Natural killer cell (primary cell): ENCODE results near the gene TMEM200B. TPM values are rescaled to one million over a fixed set of nuclear protein-coding genes. Genes with fewer than 3 reads are reported as not detected.

Source experiments
- ATAC-seq, 3 donors: fragments of 150-1000 bp in 2 of 3; fragments of 200-7000 bp in 1 of 3; cut with Tn5 transposase; 1 replicate in 1 of 3; 2 replicates in 2 of 3; pipeline ENCODE4 v1.10.0; 2021; ENCODE audit warnings: mild to moderate bottlenecking in 2 of 3, moderate library complexity in 2 of 3
- DNase-seq, 2 donors: peaks; one replicate each; pipeline versions ENCODE4 v3.0.0 to v3.0.0-alpha.2; 2013 to 2021; ENCODE audit warnings: mixed read lengths in 1 of 2
- H3K27ac ChIP-seq: one replicate; pipeline ENCODE4 v1.5.1; 2013; ENCODE audit warnings: mild to moderate bottlenecking, low read length
- H3K27me3 ChIP-seq: one replicate; pipeline ENCODE4 v1.6.1; 2013; ENCODE audit warnings: low read length; ENCODE audit not compliant: control insufficient read depth, insufficient read depth
- H3K36me3 ChIP-seq: one replicate; pipeline ENCODE4 v1.6.1; 2013; ENCODE audit warnings: low read length; ENCODE audit not compliant: control insufficient read depth, insufficient read depth
- H3K4me1 ChIP-seq: one replicate; pipeline ENCODE4 v1.6.1; 2013; ENCODE audit warnings: low read length; ENCODE audit not compliant: control insufficient read depth, insufficient read depth
- H3K4me3 ChIP-seq: one replicate; pipeline ENCODE4 v1.5.1; 2013; ENCODE audit warnings: low read length
- H3K9me3 ChIP-seq: one replicate; pipeline ENCODE4 v1.6.1; 2013; ENCODE audit warnings: low read length; ENCODE audit not compliant: control insufficient read depth, insufficient read depth
- H3K27ac Mint-ChIP-seq, 2 donors: one replicate each; pipeline ENCODE4 v1.8.0; 2022; ENCODE audit warnings: mild to moderate bottlenecking in 2 of 2, mixed read lengths in 2 of 2, moderate library complexity in 1 of 2
- H3K27me3 Mint-ChIP-seq, 2 donors: one replicate each; pipeline ENCODE4 v1.8.0; 2022; ENCODE audit warnings: low read depth in 2 of 2, mixed read lengths in 2 of 2
- H3K36me3 Mint-ChIP-seq: one replicate; pipeline ENCODE4 v1.8.0; 2022; ENCODE audit warnings: mixed read lengths
- H3K4me1 Mint-ChIP-seq, 2 donors: one replicate each; pipeline ENCODE4 v1.8.0; 2022; ENCODE audit warnings: mixed read lengths in 2 of 2
- H3K4me3 Mint-ChIP-seq: one replicate; pipeline ENCODE4 v1.8.0; 2022; ENCODE audit warnings: mild to moderate bottlenecking, moderate library complexity, mixed read lengths
- H3K9me3 Mint-ChIP-seq, 2 donors: one replicate each; pipeline ENCODE4 v1.8.0; 2022; ENCODE audit warnings: mixed read lengths in 2 of 2
- WGBS: methylation state at CpG from one replicate; pipeline ENCODE4 v1.1.7; 2013; ENCODE audit warnings: missing lambda C conversion rate; ENCODE audit not compliant: insufficient coverage; 5-methylcytosine and 5-hydroxymethylcytosine counted together
- intact Hi-C: fragments of 100-400 bp; cut with micrococcal nuclease; formaldehyde crosslinking; loops from one replicate; pipeline ENCODE4 v1.14.2; 2022
- total RNA-seq, 4 donors: library from RNA; stranded (reverse); fragments of 120-200 nt in 1 of 4; gene quantifications; one replicate each; pipeline versions ENCODE4 v1.2.3 to v1.2.4, GENCODE V29; 2013 to 2022
- TF ChIP-seq, protein P1 (sequence below): fragments of 200-600 bp; IDR thresholded peaks from one replicate; pipeline ENCODE4 v1.8.0; 2022; ENCODE audit warnings: antibody characterized with exemption

The TMEM200B gene
- total RNA-seq, 3 donors from 2014 or later (not counting 1 experiment from before 2014, with no cell fraction given): not detected

DNA sequence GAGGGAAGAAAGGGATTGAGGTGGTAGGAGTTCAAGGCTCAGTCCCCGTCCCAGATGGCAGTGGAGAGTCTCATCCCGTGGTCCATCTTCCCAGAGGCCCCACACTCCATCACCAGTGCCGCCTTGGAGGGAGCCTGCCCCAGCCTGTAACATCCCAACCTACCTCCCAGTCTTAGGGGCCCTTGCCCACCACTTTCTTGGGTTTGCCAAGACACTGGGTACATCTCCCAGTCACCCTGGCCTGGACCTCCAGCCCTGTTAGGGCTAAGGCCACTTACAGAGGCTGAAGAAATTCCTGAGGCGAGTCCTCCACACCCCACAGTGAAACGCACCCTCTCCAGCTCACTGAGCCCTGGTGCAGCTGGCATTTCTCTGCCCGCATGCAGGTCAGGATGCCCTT lies 3.3 kb downstream of the TMEM200B start:
- peaks cover 22% of the 10 kb centered on the region for H3K27me3 ChIP-seq
- H3K9me3 Mint-ChIP-seq: no peaks in the 10 kb centered on the region
- TF ChIP-seq, protein P1, sequence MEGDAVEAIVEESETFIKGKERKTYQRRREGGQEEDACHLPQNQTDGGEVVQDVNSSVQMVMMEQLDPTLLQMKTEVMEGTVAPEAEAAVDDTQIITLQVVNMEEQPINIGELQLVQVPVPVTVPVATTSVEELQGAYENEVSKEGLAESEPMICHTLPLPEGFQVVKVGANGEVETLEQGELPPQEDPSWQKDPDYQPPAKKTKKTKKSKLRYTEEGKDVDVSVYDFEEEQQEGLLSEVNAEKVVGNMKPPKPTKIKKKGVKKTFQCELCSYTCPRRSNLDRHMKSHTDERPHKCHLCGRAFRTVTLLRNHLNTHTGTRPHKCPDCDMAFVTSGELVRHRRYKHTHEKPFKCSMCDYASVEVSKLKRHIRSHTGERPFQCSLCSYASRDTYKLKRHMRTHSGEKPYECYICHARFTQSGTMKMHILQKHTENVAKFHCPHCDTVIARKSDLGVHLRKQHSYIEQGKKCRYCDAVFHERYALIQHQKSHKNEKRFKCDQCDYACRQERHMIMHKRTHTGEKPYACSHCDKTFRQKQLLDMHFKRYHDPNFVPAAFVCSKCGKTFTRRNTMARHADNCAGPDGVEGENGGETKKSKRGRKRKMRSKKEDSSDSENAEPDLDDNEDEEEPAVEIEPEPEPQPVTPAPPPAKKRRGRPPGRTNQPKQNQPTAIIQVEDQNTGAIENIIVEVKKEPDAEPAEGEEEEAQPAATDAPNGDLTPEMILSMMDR: no peak
- no peaks in the 10 kb centered on the region for H3K9me3 ChIP-seq
- H3K36me3 Mint-ChIP-seq: peaks cover 9% of the 10 kb centered on the region
- 95% methylated on average over 6 of the region's 6 CpGs for WGBS
- peaks cover 1 to 11% of the 10 kb centered on the region in 2 donors for H3K4me1 Mint-ChIP-seq
- no peak overlapping the region for H3K27ac Mint-ChIP-seq
- H3K4me3 ChIP-seq: no peak overlapping the region
- no peak overlapping the region for H3K27ac ChIP-seq
- DNase-seq (no peak), ATAC-seq (no peak)
- H3K27me3 Mint-ChIP-seq: peaks cover under 1 to 9% of the 10 kb centered on the region in 2 donors
- peaks cover 38% of the 10 kb centered on the region for H3K4me1 ChIP-seq
- intact Hi-C loops: loop anchor here (2.0 to 5.0 kb wide), 2 partner anchors 82 to 238 kb away; no protein-coding TSS in a partner anchor
- H3K4me3 Mint-ChIP-seq: no peak overlapping the region
- H3K36me3 ChIP-seq: peaks cover 30% of the 10 kb centered on the region

DNA sequence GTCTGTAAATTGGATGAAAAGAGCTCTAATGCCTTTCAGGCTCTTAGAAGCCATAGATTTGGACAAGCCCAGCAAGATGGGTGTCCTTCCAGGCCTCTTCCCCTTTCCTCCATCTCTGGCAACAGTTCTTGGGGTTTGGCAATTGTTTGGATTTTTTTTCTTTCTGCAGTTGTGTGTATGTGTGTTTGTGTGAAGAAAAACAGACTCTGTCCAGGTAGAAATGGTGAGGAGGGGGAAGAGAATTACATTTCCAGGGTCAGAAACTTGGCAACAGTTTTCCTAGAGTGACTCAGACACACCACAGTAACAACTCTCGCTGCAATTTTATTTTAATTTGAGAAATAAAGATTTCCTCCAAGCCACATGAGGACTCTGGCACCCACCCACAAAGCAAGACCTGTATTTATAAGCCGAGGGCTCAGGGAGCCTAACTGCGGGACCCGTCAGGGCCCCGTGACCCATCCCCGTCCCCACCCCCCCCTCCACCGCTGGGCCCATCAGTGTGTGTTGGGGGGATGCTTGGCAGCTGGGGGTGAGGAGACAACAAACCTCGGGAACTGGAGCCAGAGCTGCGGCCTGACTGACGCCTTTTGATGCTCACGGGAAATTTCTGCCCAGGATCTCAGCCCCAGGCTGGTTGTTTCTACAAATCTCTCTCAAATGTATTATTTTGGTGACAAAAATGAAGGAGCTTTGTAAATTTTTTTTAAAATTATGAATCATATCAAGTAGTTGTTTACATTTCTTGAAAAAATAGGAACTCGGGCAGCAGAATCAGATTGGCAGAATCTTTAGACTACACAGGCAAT lies 4.4 kb downstream of the TMEM200B start:
- 96% methylated on average over 6 of the region's 12 CpGs for WGBS
- intact Hi-C loops: no loop called here
- peaks cover 0 to 6% of the 10 kb centered on the region in 2 donors for H3K27me3 Mint-ChIP-seq
- H3K27ac Mint-ChIP-seq: no peak overlapping the region
- no peak overlapping the region for H3K4me3 Mint-ChIP-seq
- peaks cover 0 to 8% of the 10 kb centered on the region in 2 donors for H3K4me1 Mint-ChIP-seq
- no peak overlapping the region for H3K27ac ChIP-seq
- no peak overlapping the region for H3K4me3 ChIP-seq
- no peaks in the 10 kb centered on the region for H3K9me3 Mint-ChIP-seq
- H3K4me1 ChIP-seq: peaks cover 30% of the 10 kb centered on the region
- peaks cover 35% of the 10 kb centered on the region for H3K36me3 ChIP-seq
- no peaks in the 10 kb centered on the region for H3K9me3 ChIP-seq
- no peak for ATAC-seq
- TF ChIP-seq, protein P1: no peak
- peaks cover 9% of the 10 kb centered on the region for H3K36me3 Mint-ChIP-seq
- H3K27me3 ChIP-seq: peaks cover 17% of the 10 kb centered on the region
- DNase-seq: no peak

DNA sequence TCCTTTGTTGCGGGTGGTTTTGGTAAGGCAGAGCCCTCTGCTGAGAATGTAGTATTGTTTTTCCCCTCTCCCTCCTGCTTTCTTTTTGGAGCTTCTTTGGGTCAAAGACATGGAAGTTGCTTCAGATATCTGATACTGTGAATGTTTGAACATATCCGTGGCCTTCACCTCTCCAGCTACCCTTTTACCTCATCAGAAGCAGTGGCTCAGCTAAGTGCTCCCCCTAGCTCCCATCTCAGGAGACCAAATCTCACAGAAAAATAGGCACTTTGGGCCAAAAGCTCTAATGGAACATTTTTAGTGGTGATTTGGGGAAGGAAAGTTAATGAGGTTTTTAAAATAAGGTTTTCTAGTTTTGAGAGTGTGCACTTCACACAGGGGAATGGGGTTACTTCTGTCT lies 6.3 kb downstream of the TMEM200B start:
- intact Hi-C loops: no loop called here
- ATAC-seq: no peak
- H3K4me1 Mint-ChIP-seq: peaks cover 9 to 14% of the 10 kb centered on the region in 2 donors
- H3K4me3 Mint-ChIP-seq: no peak overlapping the region
- no peaks in the 10 kb centered on the region for H3K9me3 Mint-ChIP-seq
- TF ChIP-seq, protein P1: no peak
- Histone ChIP-seq H3K27ac (no peak overlapping the region), H3K4me3 (no peak overlapping the region), H3K36me3 (peaks cover 45% of the 10 kb centered on the region), H3K9me3 (no peaks in the 10 kb centered on the region), H3K27me3 (peaks cover 5% of the 10 kb centered on the region), H3K4me1 (peaks cover 12% of the 10 kb centered on the region)
- DNase-seq: no peak
- peaks cover 17% of the 10 kb centered on the region for H3K36me3 Mint-ChIP-seq
- peaks cover 0 to 3% of the 10 kb centered on the region in 2 donors for H3K27me3 Mint-ChIP-seq
- WGBS: 100% methylated on average over 1 of the region's 2 CpGs
- no peak overlapping the region for H3K27ac Mint-ChIP-seq
